GM12878 (cell line): ENCODE measurements around the gene SIRT7. TPM values are rescaled to one million over a fixed set of nuclear protein-coding genes. Genes with fewer than 3 reads are reported as not detected.

Experiments
- CREB1 ChIP-seq: IDR thresholded peaks from 2 replicates; pipeline ENCODE4 v1.6.1; 2012; ENCODE audit warnings: low read depth, mild to moderate bottlenecking, inconsistent platforms
- EZH2 ChIP-seq: IDR thresholded peaks from 2 replicates; pipeline ENCODE4 v1.6.1; 2012; ENCODE audit warnings: low read depth, mild to moderate bottlenecking, control low read depth, inconsistent platforms, low read length, borderline replicate concordance; ENCODE audit not compliant: control insufficient read depth
- NFYA ChIP-seq: IDR thresholded peaks from 2 replicates; pipeline ENCODE4 v1.6.1; 2011; ENCODE audit warnings: low read depth, mild to moderate bottlenecking, low read length, improper control_type of control experiment, borderline replicate concordance
- NR2F1 ChIP-seq: fragments of 450-650 bp; conservative IDR thresholded peaks from 2 replicates; pipeline ENCODE4 v1.6.1; 2017; ENCODE audit warnings: mild to moderate bottlenecking
- NRF1 ChIP-seq: conservative IDR thresholded peaks from 2 replicates; pipeline ENCODE4 v1.6.1; 2011; ENCODE audit warnings: mild to moderate bottlenecking, low read depth, low read length, improper control_type of control experiment
- PAX8 ChIP-seq: fragments of 450-650 bp; IDR thresholded peaks from 2 replicates; pipeline ENCODE4 v1.6.1; 2017; ENCODE audit warnings: mild to moderate bottlenecking, moderate library complexity
- SMAD5 ChIP-seq: IDR thresholded peaks from 2 replicates; pipeline ENCODE4 v1.6.1; 2016; ENCODE audit warnings: antibody characterized with exemption, low read depth
- TARDBP ChIP-seq: IDR thresholded peaks from 2 replicates; pipeline ENCODE4 v1.6.1; 2016; ENCODE audit warnings: borderline replicate concordance
- TCF3 ChIP-seq: IDR thresholded peaks from 2 replicates; pipeline ENCODE4 v1.6.1; 2012; ENCODE audit warnings: low read depth, mild to moderate bottlenecking, low read length, borderline replicate concordance; ENCODE audit not compliant: insufficient read depth
- ZZZ3 ChIP-seq: IDR thresholded peaks from 2 replicates; pipeline ENCODE4 v1.6.1; 2011; ENCODE audit warnings: low read depth; ENCODE audit not compliant: control insufficient read depth, insufficient read length
- polyA plus RNA-seq, 11 experiments: library from polyadenylated mRNA; depleted of rRNA in 4 of 11; unstranded in 6 of 11; stranded (reverse) in 5 of 11; fragments of >200 nt; fragmentation: Nextera tagmentation in 4 of 11; fragmentation: Illumina TruSeq in 1 of 11; extraction: Ambion mirVana in 4 of 11; extraction: Trizol in 1 of 11; gene quantifications; 1 replicate in 1 of 11; 2 replicates in 10 of 11; pipeline versions ENCODE4 v1.2.1 to v1.2.3, GENCODE V29; 2011 to 2016; ENCODE audit warnings: inconsistent platforms in 2 of 11, missing spikeins in 2 of 11, low read depth in 1 of 11
- total RNA-seq, 4 experiments: library from RNA; depleted of rRNA in 3 of 4; stranded (reverse); fragments of >200 nt in 3 of 4; fragmentation: Illumina TruSeq in 1 of 4; extraction: Trizol in 1 of 4; gene quantifications; 2 replicates each; pipeline versions ENCODE4 v1.2.1 to v1.2.3, GENCODE V29; 2013 to 2021
- TF ChIP-seq, protein P1 (sequence below), 3 experiments: IDR thresholded peaks in 2 of 3; conservative IDR thresholded peaks in 1 of 3; 2 replicates each; pipeline ENCODE4 v1.5.1; 2011; ENCODE audit warnings: low read depth in 3 of 3, low read length in 3 of 3, mild to moderate bottlenecking in 3 of 3, control low read depth in 2 of 3, moderate library complexity in 2 of 3, inconsistent platforms in 1 of 3, mixed read lengths in 1 of 3; ENCODE audit not compliant: control insufficient read depth in 2 of 3, insufficient read depth in 1 of 3; ENCODE audit errors: extremely low read depth in 1 of 3

The SIRT7 gene
- total and polyA plus RNA-seq, 10 of the 15 experiments (the other 5 are each of a cell fraction or from before 2014, with no cell fraction given), result 1.2 to 56.2 (median 22.7) TPM

GRCh38 chr17:81871387-81872230 is 46.4 kb downstream of the SIRT7 start (continued):
- peak; percentile 85; the same call in 1 of the 2 replicates for TF ChIP-seq CREB1
- TF ChIP-seq NFYA, result no peak
- peak; percentile 92 for TF ChIP-seq NR2F1
- TF ChIP-seq TCF3, result peak; percentile 70; the same call in 1 of the 2 replicates
- TF ChIP-seq, protein P1, sequence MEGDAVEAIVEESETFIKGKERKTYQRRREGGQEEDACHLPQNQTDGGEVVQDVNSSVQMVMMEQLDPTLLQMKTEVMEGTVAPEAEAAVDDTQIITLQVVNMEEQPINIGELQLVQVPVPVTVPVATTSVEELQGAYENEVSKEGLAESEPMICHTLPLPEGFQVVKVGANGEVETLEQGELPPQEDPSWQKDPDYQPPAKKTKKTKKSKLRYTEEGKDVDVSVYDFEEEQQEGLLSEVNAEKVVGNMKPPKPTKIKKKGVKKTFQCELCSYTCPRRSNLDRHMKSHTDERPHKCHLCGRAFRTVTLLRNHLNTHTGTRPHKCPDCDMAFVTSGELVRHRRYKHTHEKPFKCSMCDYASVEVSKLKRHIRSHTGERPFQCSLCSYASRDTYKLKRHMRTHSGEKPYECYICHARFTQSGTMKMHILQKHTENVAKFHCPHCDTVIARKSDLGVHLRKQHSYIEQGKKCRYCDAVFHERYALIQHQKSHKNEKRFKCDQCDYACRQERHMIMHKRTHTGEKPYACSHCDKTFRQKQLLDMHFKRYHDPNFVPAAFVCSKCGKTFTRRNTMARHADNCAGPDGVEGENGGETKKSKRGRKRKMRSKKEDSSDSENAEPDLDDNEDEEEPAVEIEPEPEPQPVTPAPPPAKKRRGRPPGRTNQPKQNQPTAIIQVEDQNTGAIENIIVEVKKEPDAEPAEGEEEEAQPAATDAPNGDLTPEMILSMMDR (IDR thresholded peaks at IDR 0.05 in 2 of 3, conservative IDR thresholded peaks at IDR 0.05 in 1 of 3; ENCODE audit: control insufficient read depth in 2 of 3, extremely low read depth in 1 of 3, insufficient read depth in 1 of 3, low read depth in 3 of 3, low read length in 3 of 3), result peak in 2 of 3 experiments; percentile 30 to 45; a peak in 3 of 6 replicates
- 0 out of 2 replicates have a peak, but pooled peaks have one; percentile 14 for TF ChIP-seq TARDBP
- no peak for TF ChIP-seq ZZZ3
- no peak for TF ChIP-seq EZH2
- TF ChIP-seq NRF1, result peak; percentile 80
- no peak for TF ChIP-seq PAX8
- peak; percentile 46; the same call in 1 of the 2 replicates for TF ChIP-seq SMAD5
